ENCODE data around the gene GCH1. TPM values are rescaled to one million over a fixed set of nuclear protein-coding genes. Genes with fewer than 3 reads are reported as not detected.

The GCH1 gene
- total RNA-seq, 4 donors from 2014 or later = 24.3 to 43.4 (median 28.3) TPM

DNA sequence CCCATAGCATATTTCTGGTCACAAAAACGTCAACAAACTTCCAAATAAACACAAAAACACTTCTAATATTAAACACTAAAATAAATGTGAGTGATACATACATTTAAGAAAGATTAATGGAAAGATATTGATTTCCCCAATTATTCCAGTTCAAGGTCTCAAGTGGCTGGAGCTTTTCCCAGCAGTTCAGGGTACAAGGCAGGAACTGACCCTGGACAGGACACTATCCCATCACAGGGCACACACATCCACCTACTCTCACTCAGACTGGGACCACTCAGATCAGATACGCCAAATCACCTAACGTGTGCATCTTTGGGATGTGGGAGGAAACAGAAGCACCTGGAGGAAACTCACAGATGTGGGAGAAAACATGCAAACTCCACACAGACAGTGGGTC, 50.4 kb downstream of the GCH1 start:
- H3K27ac ChIP-seq = no peak overlapping the region
- H3K9me3 ChIP-seq = no peaks in the 10 kb centered on the region
- TF ChIP-seq EP300 (IDR thresholded peaks at IDR 0.05; ENCODE audit: low read depth) (no peak), POLR2A (IDR thresholded peaks at IDR 0.05) (no peak), POLR2AphosphoS5 (IDR thresholded peaks at IDR 0.05) (no peak)
- TF ChIP-seq, protein P1, sequence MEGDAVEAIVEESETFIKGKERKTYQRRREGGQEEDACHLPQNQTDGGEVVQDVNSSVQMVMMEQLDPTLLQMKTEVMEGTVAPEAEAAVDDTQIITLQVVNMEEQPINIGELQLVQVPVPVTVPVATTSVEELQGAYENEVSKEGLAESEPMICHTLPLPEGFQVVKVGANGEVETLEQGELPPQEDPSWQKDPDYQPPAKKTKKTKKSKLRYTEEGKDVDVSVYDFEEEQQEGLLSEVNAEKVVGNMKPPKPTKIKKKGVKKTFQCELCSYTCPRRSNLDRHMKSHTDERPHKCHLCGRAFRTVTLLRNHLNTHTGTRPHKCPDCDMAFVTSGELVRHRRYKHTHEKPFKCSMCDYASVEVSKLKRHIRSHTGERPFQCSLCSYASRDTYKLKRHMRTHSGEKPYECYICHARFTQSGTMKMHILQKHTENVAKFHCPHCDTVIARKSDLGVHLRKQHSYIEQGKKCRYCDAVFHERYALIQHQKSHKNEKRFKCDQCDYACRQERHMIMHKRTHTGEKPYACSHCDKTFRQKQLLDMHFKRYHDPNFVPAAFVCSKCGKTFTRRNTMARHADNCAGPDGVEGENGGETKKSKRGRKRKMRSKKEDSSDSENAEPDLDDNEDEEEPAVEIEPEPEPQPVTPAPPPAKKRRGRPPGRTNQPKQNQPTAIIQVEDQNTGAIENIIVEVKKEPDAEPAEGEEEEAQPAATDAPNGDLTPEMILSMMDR (IDR thresholded peaks at IDR 0.05) = no peak
- H3K36me3 ChIP-seq = no peaks in the 10 kb centered on the region
- WGBS, 2 donors (ENCODE audit: low coverage in 1 of 2) = 83 to 94% methylated on average over 3 of the region's 3 CpGs
- no peaks in the 10 kb centered on the region for H3K4me1 ChIP-seq
- in situ Hi-C loops (cut with MboI; ENCODE audit: low pct_ligation_motif_present in 1 of 4, low pct_unique_long_range_greater_than_20kb in 1 of 4, low sequenced_read_pairs in 3 of 4) = no loop called here
- H3K4me3 ChIP-seq = no peak overlapping the region
- H3K27me3 ChIP-seq = no peaks in the 10 kb centered on the region
- DNase-seq = no peak
- intact Hi-C loops (cut with DNase I; ENCODE audit: low total_unique reads) = no loop called here

DNA sequence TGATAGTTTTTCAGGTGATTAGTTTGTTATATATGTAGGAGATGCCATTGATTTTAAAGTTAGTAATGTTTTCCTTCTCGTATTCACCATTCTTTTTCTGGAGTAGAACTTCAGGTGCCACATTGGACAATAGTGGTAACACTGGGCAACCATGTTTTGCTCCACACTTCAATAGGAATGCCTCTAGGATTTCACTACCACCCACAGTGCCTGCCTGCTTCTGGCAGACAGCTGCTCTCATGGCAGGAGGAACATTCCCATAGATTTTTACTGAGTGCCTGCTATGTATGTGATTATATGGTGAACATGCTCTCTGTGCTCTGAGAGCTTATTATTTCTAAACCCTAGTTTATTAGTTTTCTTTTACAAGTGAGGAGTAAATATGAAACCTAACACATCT, 53.7 kb downstream of the GCH1 start:
- Histone ChIP-seq H3K27ac (no peak overlapping the region), H3K4me1 (no peaks in the 10 kb centered on the region), H3K27me3 (no peaks in the 10 kb centered on the region), H3K36me3 (no peaks in the 10 kb centered on the region), H3K4me3 (no peak overlapping the region), H3K9me3 (no peaks in the 10 kb centered on the region)
- in situ Hi-C loops (cut with MboI; ENCODE audit: low pct_ligation_motif_present in 1 of 4, low pct_unique_long_range_greater_than_20kb in 1 of 4, low sequenced_read_pairs in 3 of 4) = no loop called here
- intact Hi-C loops (cut with DNase I; ENCODE audit: low total_unique reads) = no loop called here
- 88 to 97% methylated on average over 1 of the region's 1 CpG for WGBS, 2 donors (ENCODE audit: low coverage in 1 of 2)
- TF ChIP-seq EP300 (IDR thresholded peaks at IDR 0.05; ENCODE audit: low read depth) (no peak), POLR2A (IDR thresholded peaks at IDR 0.05) (no peak)
- no peak for DNase-seq

GRCh38 chr14:54845641-54846040, 57.0 kb downstream of the GCH1 start:
- Histone ChIP-seq H3K27ac (no peak overlapping the region), H3K27me3 (no peaks in the 10 kb centered on the region), H3K4me3 (no peak overlapping the region), H3K9me3 (no peaks in the 10 kb centered on the region), H3K4me1 (no peaks in the 10 kb centered on the region), H3K36me3 (no peaks in the 10 kb centered on the region)
- 60 to 91% methylated on average over 1 to 7 of the region's 7 CpGs for WGBS, 2 donors (ENCODE audit: low coverage in 1 of 2)
- no peak for DNase-seq
- intact Hi-C loops (cut with DNase I; ENCODE audit: low total_unique reads) = no loop called here
- in situ Hi-C loops (cut with MboI; ENCODE audit: low pct_ligation_motif_present in 1 of 4, low pct_unique_long_range_greater_than_20kb in 1 of 4, low sequenced_read_pairs in 3 of 4) = no loop called here
- no peak for TF ChIP-seq POLR2AphosphoS5 (IDR thresholded peaks at IDR 0.05)
- no peak for TF ChIP-seq POLR2A (IDR thresholded peaks at IDR 0.05)
- TF ChIP-seq, protein P1 (IDR thresholded peaks at IDR 0.05) = no peak
- no peak for TF ChIP-seq EP300 (IDR thresholded peaks at IDR 0.05; ENCODE audit: low read depth)

DNA sequence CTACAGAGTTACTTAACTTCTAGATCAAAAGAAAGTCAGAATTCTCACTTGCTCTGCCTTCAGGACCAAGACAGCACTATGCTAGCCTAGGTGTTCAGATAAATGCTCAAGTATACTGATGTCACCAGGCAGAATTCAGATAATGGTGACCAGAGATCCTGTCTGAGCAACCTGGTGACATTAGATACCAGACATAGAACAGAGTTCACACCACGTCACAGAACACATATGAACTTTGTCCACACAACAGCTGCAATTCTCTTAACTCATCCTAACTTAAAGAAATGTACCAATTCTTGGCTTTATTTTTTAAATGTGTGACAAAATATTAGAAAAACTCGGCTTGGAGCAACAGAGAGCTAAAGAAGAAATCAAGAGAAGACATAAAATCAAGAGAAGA, 58.1 kb downstream of the GCH1 start:
- Histone ChIP-seq H3K36me3 (no peaks in the 10 kb centered on the region), H3K9me3 (no peaks in the 10 kb centered on the region), H3K27me3 (no peaks in the 10 kb centered on the region), H3K27ac (no peak overlapping the region), H3K4me1 (no peaks in the 10 kb centered on the region), H3K4me3 (no peak overlapping the region)
- no peak for TF ChIP-seq POLR2AphosphoS5 (IDR thresholded peaks at IDR 0.05)
- TF ChIP-seq, protein P1 (IDR thresholded peaks at IDR 0.05) = no peak
- TF ChIP-seq EP300 (IDR thresholded peaks at IDR 0.05; ENCODE audit: low read depth) = no peak
- no peak for TF ChIP-seq POLR2A (IDR thresholded peaks at IDR 0.05)
- 66 to 86% methylated on average over 2 of the region's 2 CpGs for WGBS, 2 donors (ENCODE audit: low coverage in 1 of 2)
- in situ Hi-C loops (cut with MboI; ENCODE audit: low pct_ligation_motif_present in 1 of 4, low pct_unique_long_range_greater_than_20kb in 1 of 4, low sequenced_read_pairs in 3 of 4) = no loop called here
- no peak for DNase-seq
- intact Hi-C loops (cut with DNase I; ENCODE audit: low total_unique reads) = no loop called here

- in situ Hi-C loops (cut with MboI; ENCODE audit: low pct_ligation_motif_present in 1 of 4, low pct_unique_long_range_greater_than_20kb in 1 of 4, low sequenced_read_pairs in 3 of 4) = no loop called here
Measured at GRCh38 chr14:54840798-54841197, 61.8 kb downstream of the GCH1 start.

More at GRCh38 chr14:54840798-54841197, 61.8 kb downstream of the GCH1 start:
- intact Hi-C loops (cut with DNase I; ENCODE audit: low total_unique reads) = no loop called here
- Histone ChIP-seq H3K27ac (no peak overlapping the region), H3K4me1 (no peaks in the 10 kb centered on the region), H3K4me3 (no peak overlapping the region), H3K9me3 (no peaks in the 10 kb centered on the region), H3K27me3 (no peaks in the 10 kb centered on the region), H3K36me3 (no peaks in the 10 kb centered on the region)
- WGBS, 2 donors (ENCODE audit: low coverage in 1 of 2) = 95 to 100% methylated on average over 1 of the region's 1 CpG
- no peak for TF ChIP-seq EP300 (IDR thresholded peaks at IDR 0.05; ENCODE audit: low read depth)
- no peak for TF ChIP-seq POLR2A (IDR thresholded peaks at IDR 0.05)
- no peak for TF ChIP-seq POLR2AphosphoS5 (IDR thresholded peaks at IDR 0.05)
- TF ChIP-seq, protein P1 (IDR thresholded peaks at IDR 0.05) = no peak
- DNase-seq = no peak

Data from transverse colon (tissue), 4 donors.